HG03060 (cell line): ENCODE results near the gene ZNF79.

Experiments used
- ATAC-seq: cut with Tn5 transposase; IDR thresholded peaks from one replicate; pipeline ENCODE4 v1.9.1; 2021; ENCODE audit warnings: low read depth, moderate number of reproducible peaks; ENCODE audit not compliant: unreplicated experiment

Gene ZNF79

DNA sequence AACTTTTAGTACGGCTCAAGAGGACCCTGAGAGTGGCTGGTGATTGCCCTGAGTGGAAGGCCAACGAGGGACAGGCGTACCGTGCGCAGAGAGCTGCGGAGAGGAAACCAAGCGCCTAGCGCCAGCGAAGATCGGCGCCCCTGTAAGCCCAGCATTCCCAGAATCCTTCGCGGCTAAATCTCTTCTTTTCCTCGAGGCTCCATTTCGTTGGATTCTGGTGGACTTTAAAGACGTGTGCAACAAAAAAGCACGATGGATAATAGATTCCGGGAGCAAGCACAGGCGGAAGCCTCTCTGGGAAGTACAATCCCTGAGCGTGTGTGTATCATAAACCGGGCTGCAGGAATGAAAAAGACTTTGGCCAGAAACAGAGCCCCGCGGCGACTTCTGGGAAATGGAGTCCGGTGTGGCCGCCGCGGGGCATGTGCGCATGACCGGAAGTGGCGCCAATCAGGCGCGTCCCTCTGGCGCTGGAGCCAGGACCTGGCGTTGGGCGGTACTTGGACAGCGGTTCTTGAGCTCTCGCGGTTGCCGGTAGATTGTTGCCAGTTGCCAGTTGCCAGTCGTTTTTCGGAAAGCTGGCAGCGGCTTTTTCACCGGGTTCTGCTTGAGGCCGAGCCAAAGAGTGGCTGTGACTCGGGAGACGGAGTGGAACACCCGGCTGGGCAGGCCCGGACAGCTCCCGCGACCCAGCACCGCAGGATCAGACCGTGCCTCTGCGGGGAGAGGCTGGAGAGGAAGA is at the start of gene ZNF79:
TSS of gene ZNF79 (plus strand) at position 449 of the 742 bp plus-strand sequence. CDS start 406 bp downstream, outside the sequence.
- peak; percentile 52 for ATAC-seq

DNA sequence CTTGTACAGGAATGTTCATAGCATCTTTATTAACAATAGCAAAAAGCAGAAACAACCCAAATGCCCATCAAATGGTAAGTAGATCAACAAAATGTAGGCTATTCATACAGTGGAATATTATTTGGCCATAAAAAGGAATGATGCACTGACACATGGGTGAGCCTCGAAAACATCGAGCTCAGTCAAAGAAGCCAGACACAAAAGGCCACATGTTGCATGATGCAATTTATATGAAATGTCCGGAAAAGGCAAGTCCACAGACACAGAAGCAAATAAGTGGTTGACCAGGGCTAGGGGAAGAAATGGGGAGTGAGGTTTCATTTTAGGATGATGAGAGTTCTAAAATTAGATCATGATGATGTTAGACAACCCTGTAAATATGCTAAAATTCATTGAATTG is 43.7 kb upstream of the ZNF79 start:
- no peak for ATAC-seq

DNA sequence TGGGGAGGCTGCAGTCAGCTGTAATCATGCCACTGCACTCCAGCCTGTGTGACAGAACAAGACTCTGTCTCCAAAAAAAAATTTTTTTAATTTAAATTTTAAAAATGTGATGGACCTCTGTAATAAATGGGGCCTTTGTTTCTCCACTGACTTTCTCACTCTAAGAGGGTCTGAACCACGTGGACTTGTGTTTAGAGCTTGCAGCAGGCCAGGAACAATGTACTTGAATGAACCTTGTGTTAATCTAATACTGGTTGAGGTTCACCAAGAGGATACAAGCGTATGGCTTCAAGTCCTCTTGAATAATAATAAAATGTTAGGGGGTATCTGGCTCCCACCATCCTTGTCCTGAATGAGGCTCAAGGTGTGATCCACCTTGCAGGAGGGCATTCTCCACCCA is 41.6 kb upstream of the ZNF79 start:
- ATAC-seq = no peak

DNA sequence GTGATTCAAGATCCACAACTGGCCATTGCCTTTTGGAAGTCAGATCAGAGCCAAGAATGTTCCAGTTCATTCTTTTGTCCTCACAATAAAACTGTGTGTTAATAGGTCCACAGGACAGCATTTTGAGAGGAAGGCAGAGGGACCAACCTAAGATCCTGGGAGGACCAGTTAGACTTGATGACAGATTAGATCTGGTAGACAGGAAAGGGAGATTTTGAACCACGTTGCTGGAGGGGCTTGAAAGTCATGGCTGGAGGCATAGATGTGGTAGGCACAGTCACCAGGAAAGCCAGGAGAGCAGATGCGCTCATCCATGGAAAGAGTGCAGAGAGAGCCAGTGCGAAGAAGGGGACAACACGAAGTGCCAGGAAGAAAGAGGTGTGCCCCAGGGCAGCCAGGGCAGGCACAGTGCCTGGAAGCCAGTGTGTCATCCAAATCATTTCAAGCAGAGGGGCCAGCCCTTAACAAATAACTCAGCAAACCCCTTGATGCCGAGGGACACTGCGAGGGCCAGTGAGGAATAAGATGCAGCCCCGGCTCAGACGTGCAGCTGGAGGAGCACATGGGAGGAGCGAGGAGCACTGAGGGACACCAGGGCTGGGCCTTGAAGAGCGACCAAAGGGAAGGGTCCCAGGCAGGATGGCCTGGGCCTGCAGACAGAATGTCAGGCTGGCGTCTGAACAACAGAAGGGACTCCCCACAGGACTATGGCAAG is 40.0 kb upstream of the ZNF79 start:
- ATAC-seq = no peak

DNA sequence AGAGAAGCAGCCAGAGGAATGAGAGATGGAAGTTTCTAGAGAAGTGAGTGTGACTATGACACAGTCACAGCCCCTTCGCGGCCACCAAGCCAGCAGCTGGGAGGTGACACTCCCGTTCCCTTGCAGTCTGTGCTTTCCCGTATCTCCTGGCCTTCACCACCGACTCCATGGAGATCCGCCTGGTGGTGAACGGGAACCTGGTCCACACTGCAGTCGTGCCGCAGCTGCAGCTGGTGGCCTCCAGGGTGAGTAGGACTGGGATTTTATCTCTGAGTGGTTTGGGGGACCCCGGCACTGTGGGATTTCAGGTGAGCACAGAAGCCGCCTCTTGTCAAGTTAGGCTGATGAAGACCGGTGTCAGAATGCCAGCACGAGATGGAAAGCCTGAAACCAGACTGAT is 39.3 kb upstream of the ZNF79 start:
- ATAC-seq = no peak

DNA sequence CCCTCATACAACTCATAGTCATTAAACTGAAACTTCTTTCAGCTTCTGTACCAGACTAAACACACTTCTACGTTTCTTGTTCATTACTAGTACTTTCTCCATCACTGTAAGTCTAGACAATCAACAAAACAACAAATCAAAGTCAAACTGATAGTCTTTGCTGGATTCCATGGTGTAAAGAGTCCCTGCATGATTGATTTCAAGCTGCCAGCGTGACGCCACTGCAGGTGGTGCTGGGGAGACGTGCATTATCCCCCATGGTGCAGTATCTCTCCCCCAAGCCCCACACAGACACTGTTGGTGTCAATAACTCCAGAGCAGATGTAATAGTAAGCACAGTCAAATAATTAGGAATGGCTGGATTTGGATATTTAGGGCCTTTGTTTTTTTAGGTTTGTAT is 37.9 kb upstream of the ZNF79 start:
- no peak for ATAC-seq

DNA sequence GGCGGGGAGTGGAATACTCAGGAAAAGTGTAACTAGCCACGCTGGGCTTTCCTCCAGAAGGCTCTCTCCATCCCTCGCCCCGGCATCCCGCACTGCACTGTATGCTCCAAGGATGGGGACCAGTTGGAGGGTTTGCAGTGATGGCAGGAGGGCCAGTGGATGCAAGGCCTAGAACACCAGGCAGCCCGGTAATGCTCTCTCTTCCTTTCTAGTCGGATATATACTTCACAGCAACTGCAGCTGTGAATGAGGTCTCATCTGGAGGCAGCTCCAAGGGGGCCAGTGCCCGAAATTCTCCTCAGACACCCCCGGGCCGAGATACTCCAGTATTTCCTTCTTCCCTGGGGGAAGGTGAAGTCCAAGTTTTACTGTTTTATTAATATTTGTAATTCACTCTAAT is 37.2 kb upstream of the ZNF79 start:
- no peak for ATAC-seq

DNA sequence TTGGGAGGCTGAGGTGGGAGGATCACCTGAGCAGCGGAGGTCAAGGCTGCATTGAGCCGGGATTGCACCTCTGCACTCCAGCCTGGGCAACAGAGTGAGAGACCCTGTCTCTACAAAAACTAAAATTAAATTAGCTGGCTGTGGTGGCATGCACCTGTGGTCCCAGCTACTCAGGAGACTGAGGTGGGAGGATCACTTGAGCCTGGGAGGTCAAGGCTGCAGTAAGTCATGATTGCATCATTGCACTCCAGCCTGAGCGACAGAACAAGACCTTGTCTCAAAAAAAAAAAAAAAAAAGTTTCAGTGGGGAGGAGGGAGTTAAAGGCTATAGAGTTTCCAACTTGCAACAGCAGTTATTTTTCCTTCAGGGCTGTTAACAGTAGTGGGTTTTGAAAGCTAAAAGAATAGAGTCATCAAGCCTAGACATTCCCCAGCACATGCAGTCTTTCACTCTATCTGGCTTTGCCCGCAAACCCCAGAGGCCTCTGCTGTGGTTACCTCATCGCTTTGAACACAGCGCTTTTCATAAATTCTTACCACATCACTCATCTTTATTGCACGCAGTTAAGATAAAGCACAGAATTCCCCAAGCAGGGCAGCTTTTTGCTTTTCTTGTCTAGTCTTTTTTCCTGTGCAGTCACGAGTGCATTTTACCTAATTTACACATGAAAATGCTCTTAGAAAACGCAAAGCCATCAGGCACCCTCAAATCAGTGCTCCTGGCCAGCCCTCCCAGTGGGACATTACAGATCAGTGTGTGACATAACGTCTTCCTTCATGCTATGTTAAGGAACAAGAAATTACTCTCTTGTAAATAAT is 35.9 kb upstream of the ZNF79 start:
- ATAC-seq = peak; percentile 73

DNA sequence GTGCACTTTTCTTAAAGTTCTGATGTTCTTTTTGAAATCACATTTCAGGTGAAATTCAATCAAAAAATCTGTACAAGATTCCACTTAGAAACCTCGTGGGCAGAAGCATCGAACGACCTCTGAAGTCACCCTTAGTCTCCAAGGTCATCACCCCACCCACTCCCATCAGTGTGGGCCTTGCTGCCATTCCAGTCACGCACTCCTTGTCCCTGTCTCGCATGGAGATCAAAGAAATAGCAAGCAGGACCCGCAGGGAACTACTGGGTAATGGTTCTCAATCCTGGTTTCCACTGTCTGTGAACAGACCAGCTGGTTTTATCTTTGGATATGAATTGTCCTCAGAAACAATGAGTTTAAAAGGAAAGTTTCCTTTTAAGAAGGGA is 35.3 kb upstream of the ZNF79 start:
- no peak for ATAC-seq

DNA sequence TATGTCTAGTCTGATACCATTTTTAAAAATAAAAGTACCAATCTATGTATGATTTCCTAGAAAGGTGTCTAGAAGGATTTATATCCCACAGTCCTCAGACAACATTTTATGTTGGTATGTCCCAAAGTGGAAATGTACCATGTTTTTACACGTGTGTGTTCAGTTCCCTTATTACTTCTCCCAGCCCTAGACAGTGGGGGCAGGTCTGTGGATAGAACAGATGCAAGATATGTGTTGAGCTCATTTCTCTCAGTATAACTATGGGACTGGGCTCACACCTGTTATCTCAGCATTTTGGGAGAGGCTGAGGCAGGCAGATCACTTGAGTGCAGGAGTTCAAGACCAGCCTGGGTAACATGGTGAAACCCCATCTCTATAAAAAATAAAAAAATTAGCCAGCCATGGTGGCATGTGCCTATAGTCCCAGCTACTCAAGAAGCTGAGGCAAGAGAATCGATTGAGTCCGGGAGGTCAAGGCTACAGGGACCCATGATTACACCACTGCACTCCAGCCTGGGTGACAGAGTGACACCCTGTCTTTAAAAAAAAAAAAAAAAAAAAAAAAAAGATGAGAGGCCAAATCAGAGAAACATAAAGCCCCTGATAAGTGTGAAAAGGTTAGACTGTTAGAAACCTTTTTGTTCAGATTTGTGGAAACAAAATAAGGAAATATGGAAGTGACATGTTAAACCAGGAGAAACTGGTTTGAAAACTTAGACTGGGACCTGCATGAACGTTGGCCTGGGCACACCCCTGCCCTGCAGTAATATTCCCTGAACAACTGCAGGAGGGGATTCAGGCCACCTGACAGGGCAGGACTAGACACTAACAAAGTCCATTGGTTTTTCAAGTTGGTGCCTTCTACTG is 34.6 kb upstream of the ZNF79 start:
- ATAC-seq = no peak

DNA sequence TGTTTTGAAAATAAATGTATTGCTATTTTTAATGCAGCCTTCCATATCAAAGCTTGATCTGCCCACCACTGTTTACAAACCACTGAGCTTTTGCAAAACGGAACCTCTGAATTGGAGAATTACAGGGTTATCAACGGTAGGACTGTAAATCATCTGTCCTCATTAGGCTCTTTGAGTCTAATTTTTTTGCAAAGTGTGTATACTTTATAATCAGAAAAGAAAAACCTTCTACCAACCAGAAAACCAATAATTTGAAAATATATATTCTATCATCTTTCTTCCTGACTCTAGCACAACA is 34.0 kb upstream of the ZNF79 start:
- no peak for ATAC-seq

DNA sequence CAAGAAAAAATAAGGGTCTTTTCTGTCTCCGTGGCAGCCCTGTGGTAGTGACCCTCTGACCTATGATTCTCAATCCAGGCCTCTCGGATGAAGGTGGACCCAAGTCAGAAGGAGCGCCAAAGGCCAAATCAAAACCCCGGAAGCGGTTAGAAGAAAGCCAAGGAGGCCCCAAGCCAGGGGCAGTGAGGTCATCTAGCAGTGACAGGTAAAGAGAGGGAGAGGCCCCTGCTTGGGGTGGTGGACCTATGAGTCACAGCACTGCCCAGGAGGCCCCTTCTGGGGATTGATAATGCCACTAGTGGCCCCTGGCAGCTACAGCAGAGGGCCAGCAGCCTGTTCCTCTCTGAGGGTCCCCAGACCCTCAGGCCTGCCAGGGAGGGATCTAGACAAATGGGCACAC is 33.6 kb upstream of the ZNF79 start:
- ATAC-seq = no peak

DNA sequence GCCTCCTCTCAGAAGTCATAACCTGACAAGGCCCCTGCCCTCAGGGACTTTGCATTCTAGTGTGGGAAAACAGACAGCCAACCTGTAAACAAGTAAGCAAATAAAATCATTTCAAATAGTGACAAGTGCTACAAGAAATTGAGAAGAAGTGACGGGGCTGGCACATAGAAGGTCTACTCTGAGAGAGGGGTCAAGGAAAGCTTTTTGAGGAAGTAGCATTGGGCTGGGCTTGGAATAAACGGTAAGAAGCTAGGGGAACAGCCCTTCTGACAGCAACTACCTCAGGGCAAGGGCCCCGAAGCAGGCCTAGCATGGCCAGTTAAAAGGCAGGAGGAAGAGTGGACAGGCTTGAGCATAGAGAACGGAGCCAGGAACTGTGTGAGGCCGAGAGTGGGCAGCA is 32.0 kb upstream of the ZNF79 start:
- no peak for ATAC-seq

DNA sequence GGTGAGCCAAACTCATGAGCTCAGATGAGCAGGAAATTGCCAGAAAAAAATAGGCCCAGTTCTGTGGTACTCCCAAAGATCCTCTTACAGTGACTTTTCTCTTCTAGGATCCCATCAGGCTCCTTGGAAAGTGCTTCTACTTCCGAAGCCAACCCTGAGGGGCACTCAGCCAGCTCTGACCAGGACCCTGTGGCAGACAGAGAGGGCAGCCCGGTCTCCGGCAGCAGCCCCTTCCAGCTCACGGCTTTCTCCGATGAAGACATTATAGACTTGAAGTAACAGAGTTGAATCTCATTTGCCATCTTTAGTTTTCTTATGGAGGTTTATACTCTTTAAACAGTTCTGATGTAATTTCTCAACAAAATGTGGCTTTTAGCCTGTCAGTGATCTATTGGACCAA is 31.2 kb upstream of the ZNF79 start:
- no peak for ATAC-seq

DNA sequence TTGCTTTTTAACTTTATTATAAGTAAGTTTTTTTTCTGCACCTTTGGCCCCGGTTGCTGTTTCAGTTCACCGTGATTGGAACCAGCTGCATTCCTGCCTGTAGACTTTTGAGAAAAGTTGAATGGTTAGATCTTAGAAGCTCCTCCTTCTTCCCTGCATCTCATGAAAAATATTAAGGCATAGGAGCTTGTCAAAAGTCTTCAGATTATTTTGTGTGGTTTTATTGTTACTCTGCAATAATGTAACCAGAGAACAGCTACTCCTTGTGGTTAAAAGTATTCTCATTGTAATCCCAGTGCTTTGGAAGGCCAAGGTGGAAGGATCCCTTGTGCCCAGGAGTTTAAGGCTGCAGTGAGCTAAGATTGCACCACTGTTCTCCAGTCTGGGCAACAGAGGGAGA is 30.5 kb upstream of the ZNF79 start:
- ATAC-seq = no peak

DNA sequence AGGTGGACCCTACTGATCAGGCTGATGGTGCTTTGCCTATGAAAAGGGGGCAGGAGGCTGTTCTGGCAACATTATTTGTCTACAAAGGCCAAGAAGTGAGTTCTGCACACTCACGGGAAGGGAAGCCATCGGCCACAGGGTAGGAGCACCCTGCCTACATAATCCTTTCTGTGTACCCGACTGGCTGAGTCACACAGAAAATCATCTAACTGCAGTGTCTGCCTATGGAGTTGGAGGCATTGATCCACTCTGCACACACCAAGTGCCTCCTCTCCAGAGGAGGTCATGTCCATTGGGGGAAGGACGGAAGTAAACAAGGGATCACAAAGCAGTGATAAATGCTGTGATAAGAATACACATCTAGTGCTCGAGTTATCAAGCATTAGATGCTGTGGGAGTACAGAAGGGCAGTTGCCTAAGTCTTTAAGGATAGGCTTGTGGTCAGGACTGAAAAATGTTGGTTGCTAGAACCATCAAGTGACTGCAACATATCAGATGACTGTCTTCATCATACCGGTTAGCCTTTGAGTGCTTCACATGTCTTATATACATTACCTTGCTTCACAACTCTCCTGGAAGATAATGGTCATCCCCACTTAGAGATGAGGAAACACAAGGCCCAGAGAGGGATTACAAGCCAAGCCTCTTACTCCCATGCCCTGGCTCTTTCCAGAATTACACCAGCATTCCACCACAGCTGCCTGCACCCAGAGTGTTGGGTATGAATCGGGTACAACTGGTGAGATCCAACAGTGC is 28.5 kb upstream of the ZNF79 start:
- ATAC-seq = no peak

DNA sequence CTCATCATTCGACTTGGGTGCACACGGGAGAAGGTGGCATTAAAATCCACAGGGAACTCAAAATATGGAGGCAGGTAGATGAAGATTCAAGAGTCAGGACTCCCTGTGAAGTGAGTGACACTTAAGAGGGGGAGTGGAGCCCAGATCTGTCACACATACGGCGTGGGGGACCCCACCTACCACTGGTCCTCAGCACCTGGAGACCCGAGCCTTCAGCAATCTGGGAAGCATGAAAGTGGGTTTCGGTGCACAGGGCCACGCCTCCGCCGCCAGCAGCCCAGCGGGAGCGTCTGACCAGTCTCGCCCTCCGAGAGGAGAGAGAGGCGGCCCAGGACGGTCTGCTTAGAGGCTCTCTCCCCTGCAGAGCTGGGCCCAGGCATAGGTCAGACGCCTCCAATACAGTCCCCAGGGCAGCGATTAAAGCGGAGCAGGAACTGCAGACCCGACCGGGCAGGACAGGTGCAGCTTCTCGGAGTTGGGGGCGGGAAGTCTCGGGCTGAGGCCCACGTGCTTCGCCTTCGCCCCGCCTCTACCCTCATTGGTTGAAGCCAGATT is 27.9 kb upstream of the ZNF79 start:
- no peak for ATAC-seq

DNA sequence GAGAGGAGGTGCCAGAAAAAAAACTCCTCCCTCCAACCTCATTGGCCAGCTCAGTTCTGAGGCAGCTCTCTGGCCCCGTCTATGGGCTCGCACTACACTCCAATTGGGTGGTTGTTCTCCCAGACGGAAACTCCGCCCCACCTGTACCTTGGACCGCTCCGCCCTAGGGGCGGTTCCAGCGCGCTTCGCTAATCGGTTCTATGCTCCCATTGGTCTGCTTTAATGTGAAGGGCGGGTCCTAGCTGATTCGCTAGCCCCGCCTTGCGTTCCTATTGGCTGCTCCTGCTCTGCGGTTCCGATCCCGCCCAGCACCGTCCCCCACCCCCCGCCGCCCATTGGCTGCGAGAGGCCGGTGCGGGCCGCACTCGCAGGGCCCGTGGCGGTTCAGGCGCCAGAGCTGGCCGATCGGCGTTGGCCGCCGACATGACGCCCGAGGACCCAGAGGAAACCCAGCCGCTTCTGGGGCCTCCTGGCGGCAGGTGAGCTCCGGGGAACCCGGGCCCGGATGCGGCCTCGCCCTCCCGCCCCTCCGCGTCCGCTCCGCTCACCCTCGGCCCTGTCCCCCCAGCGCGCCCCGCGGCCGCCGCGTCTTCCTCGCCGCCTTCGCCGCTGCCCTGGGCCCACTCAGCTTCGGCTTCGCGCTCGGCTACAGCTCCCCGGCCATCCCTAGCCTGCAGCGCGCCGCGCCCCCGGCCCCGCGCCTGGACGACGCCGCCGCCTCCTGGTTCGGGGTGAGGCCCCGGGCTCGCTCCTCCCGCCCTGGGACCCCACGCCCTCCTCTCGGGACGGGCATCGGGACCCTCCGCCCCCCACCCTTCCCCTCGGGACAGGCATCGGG is 27.2 kb upstream of the ZNF79 start, which contains the start of gene SLC2A8:
TSS of gene SLC2A8 (plus strand) at position 362 of the 838 bp plus-strand sequence. CDS start at position 424, 62 bp downstream.
- ATAC-seq = peak; percentile 95
